DMS79 treated with DMSO at 0.1 percent for 48 hours (cell line): ENCODE data around the gene CHI3L1.

Source experiments
- DNase-seq: peaks from one replicate; lab custom pipeline; 2025; lab: John Stamatoyannopoulos, UW

Gene CHI3L1

DNA sequence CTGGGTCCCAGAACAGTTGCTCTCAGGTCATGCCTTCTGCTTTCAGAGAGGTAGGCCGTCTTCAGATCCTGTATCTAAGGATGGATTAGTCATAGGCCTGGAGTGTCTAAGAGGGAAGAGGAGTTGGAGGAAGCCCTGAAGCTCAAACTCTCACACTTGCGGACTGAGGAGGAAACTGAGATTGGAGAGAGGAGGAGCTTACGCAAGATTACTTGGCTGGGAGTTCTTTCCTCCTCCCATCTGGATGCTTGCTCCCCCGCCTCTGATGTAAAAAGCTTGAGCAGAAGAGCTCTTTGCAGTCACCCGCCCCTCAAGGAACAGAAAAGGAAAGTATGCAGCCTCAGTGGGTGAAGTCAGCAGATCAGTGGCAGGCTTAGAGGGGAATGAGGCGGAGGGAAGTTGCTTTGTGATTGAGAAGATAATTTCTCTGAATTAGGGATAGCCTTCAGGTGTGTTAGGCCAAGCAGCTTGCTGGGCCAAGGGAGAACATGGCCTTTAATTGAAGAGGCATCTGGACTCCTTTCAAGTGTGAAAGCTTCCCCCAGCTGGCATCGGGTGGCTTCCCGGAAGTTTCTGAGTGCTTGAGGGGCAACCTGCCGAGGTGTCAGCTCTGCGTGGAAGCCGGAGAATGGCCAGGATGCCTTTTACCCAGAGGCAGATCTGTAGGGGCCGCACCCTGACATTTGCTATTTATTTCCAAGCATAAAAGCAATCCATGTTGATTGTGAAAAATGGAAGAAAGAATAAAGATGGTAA lies 52.4 kb downstream of the CHI3L1 start:
- no peak for DNase-seq

- DNase-seq: no peak
These were observed 54.8 kb downstream of the CHI3L1 start for GRCh38 chr1:203131548-203132200.

DNA sequence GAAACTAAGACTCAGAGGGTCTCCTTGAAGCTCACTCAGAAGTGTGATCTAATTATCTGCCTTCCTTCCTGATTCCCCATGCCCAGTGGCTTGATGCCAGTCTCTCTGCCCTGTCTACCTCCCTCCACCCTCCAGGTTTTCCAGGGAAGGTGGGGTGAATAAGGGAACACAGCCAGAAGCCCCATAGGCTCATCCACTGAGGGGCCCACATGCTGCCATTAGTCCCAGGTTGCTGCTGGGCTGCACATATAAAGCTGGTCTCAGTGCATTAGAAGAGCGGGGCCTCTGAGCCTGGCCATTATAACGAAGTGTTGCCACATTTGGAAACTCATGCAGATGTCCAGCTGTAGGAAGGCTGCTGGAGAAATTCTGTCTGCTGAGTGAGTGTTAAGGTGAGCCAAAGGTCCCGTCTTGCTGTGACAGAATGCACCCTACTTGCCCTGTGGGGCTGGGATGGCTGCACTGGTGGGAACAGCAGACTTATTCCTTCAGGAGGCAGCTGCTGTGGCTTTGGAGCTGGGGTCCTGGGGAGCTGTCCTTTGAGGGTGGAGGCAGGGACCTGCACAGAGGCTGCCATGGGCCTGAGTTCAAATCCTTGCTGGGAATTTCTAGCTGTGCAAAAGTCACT lies 56.0 kb downstream of the CHI3L1 start:
- no peak for DNase-seq

GRCh38 chr1:203129501-203130231 lies 56.8 kb downstream of the CHI3L1 start:
- DNase-seq: peak; percentile 69
